H1 (cell line): ENCODE measurements around the gene AHDC1. TPM values are rescaled to one million over a fixed set of nuclear protein-coding genes. Genes with fewer than 3 reads are reported as not detected.
A peak's percentile ranks its signal among the peaks of the same experiment; 100 is the strongest.

ENCODE experiments used
- CHD7 ChIP-seq: fragments of 300-600 bp; sonication (generic); IDR thresholded peaks from 2 replicates; pipeline ENCODE4 v1.7.1; 2012; ENCODE audit warnings: low read length, moderate library complexity, mild to moderate bottlenecking, inconsistent platforms; ENCODE audit not compliant: insufficient replicate concordance
- GABPA ChIP-seq: IDR thresholded peaks from 2 replicates; pipeline ENCODE4 v1.6.1; 2011; ENCODE audit warnings: mild to moderate bottlenecking, low read length, moderate library complexity, borderline replicate concordance; ENCODE audit not compliant: insufficient read depth
- GTF2F1 ChIP-seq: IDR thresholded peaks from 2 replicates; pipeline ENCODE4 v1.6.1; 2012; ENCODE audit warnings: low read depth, low read length, improper control_type of control experiment, borderline replicate concordance
- JUN ChIP-seq: IDR thresholded peaks from 2 replicates; pipeline ENCODE4 v1.6.1; 2011; ENCODE audit warnings: low read depth, mild to moderate bottlenecking, improper control_type of control experiment, low read length
- KDM4A ChIP-seq: IDR thresholded peaks from one replicate; pipeline ENCODE4 v1.7.1; 2012; ENCODE audit warnings: low read depth, mild to moderate bottlenecking, moderate library complexity, low read length, inconsistent platforms; ENCODE audit not compliant: severe bottlenecking
- KDM5A ChIP-seq: fragments of 200-600 bp; IDR thresholded peaks from 2 replicates; pipeline ENCODE4 v1.7.1; 2012; ENCODE audit warnings: mild to moderate bottlenecking, low read length, inconsistent platforms, mixed read lengths
- PHF8 ChIP-seq: fragments of 200-600 bp; sonication (generic); conservative IDR thresholded peaks from 2 replicates; pipeline ENCODE4 v1.7.1; 2012; ENCODE audit warnings: low read depth, mild to moderate bottlenecking, inconsistent platforms, low read length, moderate library complexity
- RFX5 ChIP-seq: IDR thresholded peaks from 2 replicates; pipeline ENCODE4 v1.6.1; 2011; ENCODE audit warnings: low read depth, low read length, improper control_type of control experiment, borderline replicate concordance
- SIX5 ChIP-seq: IDR thresholded peaks from 2 replicates; pipeline ENCODE4 v1.6.1; 2011; ENCODE audit warnings: mild to moderate bottlenecking, low read depth, low read length
- SP4 ChIP-seq: IDR thresholded peaks from 2 replicates; pipeline ENCODE4 v1.6.1; 2012; ENCODE audit warnings: low read length, inconsistent platforms
- TAF1 ChIP-seq: IDR thresholded peaks from 2 replicates; pipeline ENCODE4 v1.6.1; 2011; ENCODE audit warnings: mild to moderate bottlenecking, low read depth, low read length
- polyA plus RNA-seq, 7 experiments: library from polyadenylated mRNA; depleted of rRNA in 3 of 7; stranded (reverse) in 5 of 7; unstranded in 2 of 7; fragments of >200 nt in 5 of 7; fragments of 200-250 nt in 2 of 7; gene quantifications; 1 replicate in 5 of 7; 2 replicates in 1 of 7; 4 replicates in 1 of 7; pipeline versions ENCODE4 v1.2.1 to v1.2.3, GENCODE V29; 2011 to 2013; ENCODE audit warnings: missing spikeins in 2 of 7, mixed read lengths in 2 of 7
- total RNA-seq: library from RNA; stranded (reverse); fragmentation: NEBNext Ultra II Directional; extraction: Animal tissue kit (Norgen Biotek cat#: 25700); gene quantifications from 2 replicates; pipeline ENCODE4 v1.2.1, GENCODE V29; 2021

Gene AHDC1
- total and polyA plus RNA-seq, 2 of the 8 experiments (the other 6 are each of a cell fraction or from before 2014, with no cell fraction given), result 4.4 to 35.1 TPM

- TF ChIP-seq CHD7, result no peak
- no peak for TF ChIP-seq SP4
- no peak for TF ChIP-seq KDM4A
- TF ChIP-seq JUN, result no peak
- no peak for TF ChIP-seq RFX5
- TF ChIP-seq KDM5A, result no peak
- TF ChIP-seq TAF1, result no peak
- TF ChIP-seq GABPA, result 0 out of 2 replicates have a peak, but pooled peaks have one; percentile 14
- TF ChIP-seq SIX5, result no peak
- no peak for TF ChIP-seq GTF2F1
- TF ChIP-seq PHF8, result no peak
Observed at GRCh38 chr1:27568300-27569087, 35.5 kb downstream of the AHDC1 start (continued).
